ENCODE measurements around the gene BDNF. TPM values are rescaled to one million over a fixed set of nuclear protein-coding genes. Genes with fewer than 3 reads are reported as not detected.

Gene BDNF
- total RNA-seq, 1 donor from 2014 or later: 0.10 TPM

GRCh38 chr11:27723687-27724086 lies 23.4 kb upstream of the BDNF start:
- DNase-seq (ENCODE audit: low spot score): no peak
- Mint-ChIP-seq H3K27ac (ENCODE audit: unreplicated experiment) (no peak overlapping the region), H3K36me3 (ENCODE audit: low read depth, unreplicated experiment) (no peaks in the 10 kb centered on the region), H3K4me1 (ENCODE audit: unreplicated experiment) (peaks cover 18% of the 10 kb centered on the region), H3K9me3 (ENCODE audit: unreplicated experiment) (no peaks in the 10 kb centered on the region), H3K4me3 (ENCODE audit: unreplicated experiment) (no peak overlapping the region), H3K27me3 (ENCODE audit: unreplicated experiment) (peaks cover 15% of the 10 kb centered on the region)
- TF ChIP-seq CTCF (IDR thresholded peaks at IDR 0.05; ENCODE audit: unreplicated experiment): no peak

- Mint-ChIP-seq H3K4me3 (ENCODE audit: unreplicated experiment) (peak overlapping the region; percentile 52), H3K27ac (ENCODE audit: unreplicated experiment) (no peak overlapping the region), H3K36me3 (ENCODE audit: low read depth, unreplicated experiment) (no peaks in the 10 kb centered on the region), H3K27me3 (ENCODE audit: unreplicated experiment) (peaks cover 15% of the 10 kb centered on the region), H3K4me1 (ENCODE audit: unreplicated experiment) (peaks cover 19% of the 10 kb centered on the region), H3K9me3 (ENCODE audit: unreplicated experiment) (no peaks in the 10 kb centered on the region)
- DNase-seq (ENCODE audit: low spot score): no peak
- TF ChIP-seq CTCF (IDR thresholded peaks at IDR 0.05; ENCODE audit: unreplicated experiment): no peak
Observed at GRCh38 chr11:27722953-27723344, 22.7 kb upstream of the BDNF start.

GRCh38 chr11:27722117-27722952 lies 22.1 kb upstream of the BDNF start:
- peaks cover 15% of the 10 kb centered on the region for H3K27me3 Mint-ChIP-seq (ENCODE audit: unreplicated experiment)
- no peaks in the 10 kb centered on the region for H3K9me3 Mint-ChIP-seq (ENCODE audit: unreplicated experiment)
- DNase-seq (ENCODE audit: low spot score): peak; percentile 33
- no peak for TF ChIP-seq CTCF (IDR thresholded peaks at IDR 0.05; ENCODE audit: unreplicated experiment)
- H3K4me3 Mint-ChIP-seq (ENCODE audit: unreplicated experiment): peak overlapping the region; percentile 83
- H3K27ac Mint-ChIP-seq (ENCODE audit: unreplicated experiment): no peak overlapping the region
- no peaks in the 10 kb centered on the region for H3K36me3 Mint-ChIP-seq (ENCODE audit: low read depth, unreplicated experiment)
- H3K4me1 Mint-ChIP-seq (ENCODE audit: unreplicated experiment): peaks cover 24% of the 10 kb centered on the region

- no peak for DNase-seq (ENCODE audit: low spot score)
- Mint-ChIP-seq H3K9me3 (ENCODE audit: unreplicated experiment) (no peaks in the 10 kb centered on the region), H3K36me3 (ENCODE audit: low read depth, unreplicated experiment) (no peaks in the 10 kb centered on the region), H3K4me1 (ENCODE audit: unreplicated experiment) (peaks cover 24% of the 10 kb centered on the region), H3K27ac (ENCODE audit: unreplicated experiment) (no peak overlapping the region), H3K4me3 (ENCODE audit: unreplicated experiment) (peak overlapping the region; percentile 4), H3K27me3 (ENCODE audit: unreplicated experiment) (peaks cover 15% of the 10 kb centered on the region)
- TF ChIP-seq CTCF (IDR thresholded peaks at IDR 0.05; ENCODE audit: unreplicated experiment): no peak
Observed at GRCh38 chr11:27721264-27722116, 21.2 kb upstream of the BDNF start.
